Astrocyte (in vitro differentiated cells and primary cell): ENCODE measurements around the gene ATP6V1F.

Source experiments
- EZH2 ChIP-seq: IDR thresholded peaks from 2 replicates; pipeline ENCODE4 v1.6.1; 2012; ENCODE audit warnings: mild to moderate bottlenecking, low read length, inconsistent platforms; ENCODE audit not compliant: insufficient read depth
- TF ChIP-seq, protein P1 (sequence below): IDR thresholded peaks from 2 replicates; pipeline ENCODE4 v1.5.1; 2011; ENCODE audit warnings: low read depth, mild to moderate bottlenecking, inconsistent platforms, low read length, moderate library complexity; ENCODE audit not compliant: insufficient read depth

DNA sequence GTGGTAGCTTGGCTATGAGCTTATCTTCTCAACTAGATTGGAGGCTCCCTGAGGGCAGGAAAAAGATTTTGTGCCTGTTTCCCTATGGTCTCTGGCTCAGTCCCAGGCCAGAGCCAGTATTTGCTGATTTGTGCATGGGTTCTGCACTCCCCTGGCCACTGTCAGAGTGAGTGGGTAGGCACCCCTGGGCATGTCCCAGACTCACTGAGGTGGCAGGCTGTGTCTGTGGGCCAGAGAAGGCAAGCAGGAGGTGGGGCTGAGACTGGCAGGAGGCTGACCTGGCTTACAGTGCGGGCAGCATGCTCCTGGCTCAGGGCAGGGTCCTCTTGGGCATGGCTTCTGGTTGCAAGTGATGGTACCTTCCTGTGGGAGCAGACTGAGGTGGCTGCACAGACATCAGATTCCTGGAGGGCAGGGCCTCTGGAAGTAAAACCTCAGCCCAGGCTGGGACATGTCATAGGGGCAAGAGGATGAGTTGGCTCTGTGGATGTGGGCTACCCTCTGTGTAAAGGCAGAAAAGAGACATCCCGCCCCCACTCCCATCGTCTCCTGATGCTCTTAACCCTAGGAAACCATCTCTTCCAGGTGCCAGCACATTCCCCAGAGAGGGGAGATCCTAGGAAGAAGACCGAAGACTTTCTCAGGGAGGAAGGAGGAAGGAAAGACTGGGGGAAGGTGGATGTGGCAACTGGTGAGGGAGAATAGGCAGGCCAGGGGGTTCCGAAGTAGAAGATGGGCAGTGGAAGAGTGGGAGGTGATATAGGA is 43.5 kb downstream of the ATP6V1F start:
- TF ChIP-seq, protein P1, sequence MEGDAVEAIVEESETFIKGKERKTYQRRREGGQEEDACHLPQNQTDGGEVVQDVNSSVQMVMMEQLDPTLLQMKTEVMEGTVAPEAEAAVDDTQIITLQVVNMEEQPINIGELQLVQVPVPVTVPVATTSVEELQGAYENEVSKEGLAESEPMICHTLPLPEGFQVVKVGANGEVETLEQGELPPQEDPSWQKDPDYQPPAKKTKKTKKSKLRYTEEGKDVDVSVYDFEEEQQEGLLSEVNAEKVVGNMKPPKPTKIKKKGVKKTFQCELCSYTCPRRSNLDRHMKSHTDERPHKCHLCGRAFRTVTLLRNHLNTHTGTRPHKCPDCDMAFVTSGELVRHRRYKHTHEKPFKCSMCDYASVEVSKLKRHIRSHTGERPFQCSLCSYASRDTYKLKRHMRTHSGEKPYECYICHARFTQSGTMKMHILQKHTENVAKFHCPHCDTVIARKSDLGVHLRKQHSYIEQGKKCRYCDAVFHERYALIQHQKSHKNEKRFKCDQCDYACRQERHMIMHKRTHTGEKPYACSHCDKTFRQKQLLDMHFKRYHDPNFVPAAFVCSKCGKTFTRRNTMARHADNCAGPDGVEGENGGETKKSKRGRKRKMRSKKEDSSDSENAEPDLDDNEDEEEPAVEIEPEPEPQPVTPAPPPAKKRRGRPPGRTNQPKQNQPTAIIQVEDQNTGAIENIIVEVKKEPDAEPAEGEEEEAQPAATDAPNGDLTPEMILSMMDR = no peak
- TF ChIP-seq EZH2 = no peak
